RWPE1 (cell line): Measurements from ENCODE around the gene MYH7.

Experiments
- CTCF ChIA-PET: fragments of 350-600 bp; sonication (Branson Sonifier 250); formaldehyde crosslinking; extraction: SDS; loops from one replicate; lab custom pipeline; 2021; lab: Yijun Ruan, JAX
- POLR2A ChIA-PET: fragments of 400-600 bp; formaldehyde crosslinking; extraction: SDS; loops from one replicate; lab custom pipeline; 2020; ENCODE audit warnings: antibody characterized with exemption; ENCODE audit not compliant: low non-redundant PET; lab: Yijun Ruan, JAX
- DNase-seq: peaks from one replicate; pipeline ENCODE4 v3.0.0; 2012; ENCODE audit warnings: low spot score
- H3K27ac ChIP-seq: fragments of 450-650 bp; 2 replicates; pipeline ENCODE4 v1.5.1; 2017
- CTCF ChIP-seq: fragments of 450-650 bp; conservative IDR thresholded peaks from 2 replicates; pipeline ENCODE4 v1.5.1; 2017; ENCODE audit warnings: low read depth, mild to moderate bottlenecking

MYH7 gene

GRCh38 chr14:23435543-23436326 lies at the start of gene MYH7:
MYH7 (minus strand) TSS chr14:23435660; CDS start chr14:23433732, 1,928 bp downstream.
- no peak for DNase-seq
- POLR2A ChIA-PET, result no interaction called here
- no peak within 1 kb of the TSS for H3K27ac ChIP-seq
- TF ChIP-seq CTCF, result no peak
- CTCF ChIA-PET, result interaction anchor here (0.7 kb wide), 1 partner anchor 9 kb away, joined by 3 read pairs; no protein-coding TSS in a partner anchor

- H3K27ac ChIP-seq, result no peak overlapping the region
- DNase-seq, result no peak
- POLR2A ChIA-PET, result no interaction called here
- CTCF ChIA-PET, result interaction anchor here (1.0 kb wide), 1 partner anchor 76 kb away, joined by 4 read pairs; no protein-coding TSS in a partner anchor
- 0 out of 2 replicates have a peak, but pooled peaks have one; percentile 12 for TF ChIP-seq CTCF
Measured at GRCh38 chr14:23483236-23483854, 47.9 kb upstream of the MYH7 start.

- TF ChIP-seq CTCF, result no peak
- CTCF ChIA-PET, result interaction anchor here (1.0 kb wide), 1 partner anchor 79 kb away, joined by 3 read pairs; no protein-coding TSS in a partner anchor
- DNase-seq, result no peak
- H3K27ac ChIP-seq, result no peak overlapping the region
- POLR2A ChIA-PET, result no interaction called here
Measured at GRCh38 chr14:23482823-23483148, 47.3 kb upstream of the MYH7 start.

DNA sequence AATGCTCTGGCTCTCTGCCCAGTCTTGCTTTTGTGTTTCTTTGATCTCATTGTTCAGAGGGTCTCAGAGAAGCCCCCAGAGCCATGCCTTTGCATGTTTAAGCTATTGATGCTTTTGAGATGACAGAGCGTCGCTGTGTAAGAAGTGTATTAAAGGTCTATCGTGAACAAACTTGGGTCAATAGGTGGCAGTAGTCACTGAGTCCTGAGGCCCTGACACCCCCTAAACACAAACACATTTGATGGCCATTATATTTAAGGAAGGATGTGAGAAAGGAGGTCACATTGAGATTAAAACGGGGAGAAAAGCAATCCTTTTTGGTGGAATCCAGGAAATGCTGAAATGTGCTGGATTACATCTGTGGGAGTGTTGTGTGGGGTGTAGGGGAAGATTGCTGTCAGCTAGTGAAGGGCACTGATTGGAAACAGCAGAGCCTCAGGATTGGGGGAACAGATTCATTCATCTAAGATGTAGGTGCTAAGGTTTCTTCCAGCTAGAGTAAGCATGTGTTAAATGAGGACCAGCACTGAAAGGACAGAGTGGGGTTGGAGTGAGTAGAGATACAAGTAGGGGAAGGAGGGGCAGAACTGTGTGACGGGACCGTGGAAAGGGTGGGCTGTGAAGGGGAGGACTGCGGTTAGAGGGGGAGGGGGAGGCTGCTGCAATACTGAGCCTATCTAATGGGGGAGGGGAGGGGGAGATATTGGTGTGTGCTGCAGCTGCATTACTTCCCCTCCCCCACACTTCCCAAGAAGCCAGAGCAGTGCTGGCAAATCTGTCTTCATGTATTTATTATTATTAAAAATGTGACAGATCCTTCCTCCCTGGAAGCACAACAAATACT lies 46.7 kb upstream of the MYH7 start:
- no peak overlapping the region for H3K27ac ChIP-seq
- ChIA-PET CTCF (interaction anchor here (0.5 to 1.7 kb wide), 3 partner anchors 75 to 79 kb away, joined by 3 to 8 read pairs (median 3); no protein-coding TSS in a partner anchor), POLR2A (no interaction called here)
- no peak for DNase-seq
- no peak for TF ChIP-seq CTCF

- no peak overlapping the region for H3K27ac ChIP-seq
- ChIA-PET POLR2A (no interaction called here), CTCF (interaction anchor here (0.5 to 1.7 kb wide), 3 partner anchors 76 to 80 kb away, joined by 3 to 8 read pairs (median 3); no protein-coding TSS in a partner anchor)
- DNase-seq, result peak; percentile 22
- no peak for TF ChIP-seq CTCF
Measured at GRCh38 chr14:23481362-23481970, 46.0 kb upstream of the MYH7 start.
